Measurements from ENCODE around the gene ARF1. TPM values are rescaled to one million over a fixed set of nuclear protein-coding genes. Genes with fewer than 3 reads are reported as not detected.
A peak's percentile ranks its signal among the peaks of the same experiment; 100 is the strongest.

The ARF1 gene
- 100 to 1,000 TPM; 157 to 487 (median 374) TPM for total RNA-seq

GRCh38 chr1:228082214-228082917 lies at the start of gene ARF1:
Gene ARF1 (plus strand): TSS chr1:228082708. CDS start chr1:228097115, 14,407 bp downstream.
- ATAC-seq (ENCODE audit: low FRiP score in 2 of 2) (peak; percentile 96 to 97), DNase-seq (peak; percentile 95 to 99)
- TF ChIP-seq POLR2A (IDR thresholded peaks at IDR 0.05) = peak in 3 of 4 donors; percentile 63 to 97 (median 97)
- TF ChIP-seq POLR2AphosphoS5 (IDR thresholded peaks at IDR 0.05) = peak; percentile 91 to 94
- no peak for TF ChIP-seq EP300 (IDR thresholded peaks at IDR 0.05)
- TF ChIP-seq, protein P1, sequence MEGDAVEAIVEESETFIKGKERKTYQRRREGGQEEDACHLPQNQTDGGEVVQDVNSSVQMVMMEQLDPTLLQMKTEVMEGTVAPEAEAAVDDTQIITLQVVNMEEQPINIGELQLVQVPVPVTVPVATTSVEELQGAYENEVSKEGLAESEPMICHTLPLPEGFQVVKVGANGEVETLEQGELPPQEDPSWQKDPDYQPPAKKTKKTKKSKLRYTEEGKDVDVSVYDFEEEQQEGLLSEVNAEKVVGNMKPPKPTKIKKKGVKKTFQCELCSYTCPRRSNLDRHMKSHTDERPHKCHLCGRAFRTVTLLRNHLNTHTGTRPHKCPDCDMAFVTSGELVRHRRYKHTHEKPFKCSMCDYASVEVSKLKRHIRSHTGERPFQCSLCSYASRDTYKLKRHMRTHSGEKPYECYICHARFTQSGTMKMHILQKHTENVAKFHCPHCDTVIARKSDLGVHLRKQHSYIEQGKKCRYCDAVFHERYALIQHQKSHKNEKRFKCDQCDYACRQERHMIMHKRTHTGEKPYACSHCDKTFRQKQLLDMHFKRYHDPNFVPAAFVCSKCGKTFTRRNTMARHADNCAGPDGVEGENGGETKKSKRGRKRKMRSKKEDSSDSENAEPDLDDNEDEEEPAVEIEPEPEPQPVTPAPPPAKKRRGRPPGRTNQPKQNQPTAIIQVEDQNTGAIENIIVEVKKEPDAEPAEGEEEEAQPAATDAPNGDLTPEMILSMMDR (IDR thresholded peaks at IDR 0.05) = peak in 5 of 6 experiments; percentile 16 to 65 (median 61)
- H3K4me1 ChIP-seq = peaks cover 43 to 53% (median 48%) of the 10 kb centered on the region in 4 donors
- no peaks in the 10 kb centered on the region for H3K27me3 ChIP-seq
- WGBS, 2 donors = 0% methylated on average over 8 to 14 of the region's 87 CpGs
- no peaks in the 10 kb centered on the region for H3K9me3 ChIP-seq
- peak within 1 kb of the TSS; percentile 75 to 93 (median 79) for H3K4me3 ChIP-seq
- peak within 1 kb of the TSS; percentile 99 to 100 (median 99) for H3K27ac ChIP-seq
- no peaks in the 10 kb centered on the region for H3K36me3 ChIP-seq

GRCh38 chr1:228033376-228033775 lies 49.1 kb upstream of the ARF1 start:
- WGBS, 2 donors = 79 to 85% methylated on average over 2 of the region's 2 CpGs
- TF ChIP-seq POLR2A (IDR thresholded peaks at IDR 0.05) = no peak
- TF ChIP-seq, protein P1 (IDR thresholded peaks at IDR 0.05) = no peak
- no peak for TF ChIP-seq EP300 (IDR thresholded peaks at IDR 0.05)

GRCh38 chr1:228034954-228035837 lies 47.3 kb upstream of the ARF1 start:
- Histone ChIP-seq H3K27me3 (peaks cover 0 to 13% (median 7%) of the 10 kb centered on the region in 4 donors), H3K9me3 (peaks cover 0 to 5% (median 0%) of the 10 kb centered on the region in 4 donors), H3K27ac (no peak overlapping the region), H3K4me3 (no peak overlapping the region), H3K36me3 (no peaks in the 10 kb centered on the region), H3K4me1 (peaks cover 3 to 13% (median 10%) of the 10 kb centered on the region in 4 donors)
- TF ChIP-seq EP300 (IDR thresholded peaks at IDR 0.05) (no peak), POLR2A (IDR thresholded peaks at IDR 0.05) (no peak), POLR2AphosphoS5 (IDR thresholded peaks at IDR 0.05) (no peak)
- TF ChIP-seq, protein P1 (IDR thresholded peaks at IDR 0.05) = no peak
- ATAC-seq (ENCODE audit: low FRiP score in 2 of 2) = no peak
- DNase-seq = no peak
- WGBS, 2 donors = 75 to 85% methylated on average over 15 to 16 of the region's 16 CpGs

More at GRCh38 chr1:228033376-228033775, 49.1 kb upstream of the ARF1 start:
- H3K4me3 ChIP-seq = no peak overlapping the region
- DNase-seq (no peak), ATAC-seq (ENCODE audit: low FRiP score in 2 of 2) (no peak)
- no peaks in the 10 kb centered on the region for H3K36me3 ChIP-seq
- H3K27ac ChIP-seq = no peak overlapping the region
- peaks cover 0 to 5% (median 0%) of the 10 kb centered on the region in 4 donors for H3K9me3 ChIP-seq
- H3K27me3 ChIP-seq = peaks cover 0 to 10% (median 6%) of the 10 kb centered on the region in 4 donors
- peaks cover 3 to 13% (median 10%) of the 10 kb centered on the region in 4 donors for H3K4me1 ChIP-seq

- no peak overlapping the region for H3K27ac ChIP-seq
- 81 to 85% methylated on average over 4 to 5 of the region's 5 CpGs for WGBS, 2 donors
- TF ChIP-seq POLR2A (IDR thresholded peaks at IDR 0.05) (no peak), EP300 (IDR thresholded peaks at IDR 0.05) (no peak), POLR2AphosphoS5 (IDR thresholded peaks at IDR 0.05) (no peak)
- TF ChIP-seq, protein P1 (IDR thresholded peaks at IDR 0.05) = no peak
- peaks cover 3 to 13% (median 10%) of the 10 kb centered on the region in 4 donors for H3K4me1 ChIP-seq
- H3K4me3 ChIP-seq = no peak overlapping the region
- peak in 1 of 2 donors; percentile 18 for DNase-seq
- H3K36me3 ChIP-seq = no peaks in the 10 kb centered on the region
- peaks cover 0 to 5% (median 0%) of the 10 kb centered on the region in 4 donors for H3K9me3 ChIP-seq
- H3K27me3 ChIP-seq = peaks cover 0 to 13% (median 7%) of the 10 kb centered on the region in 4 donors
- ATAC-seq (ENCODE audit: low FRiP score in 2 of 2) = no peak
Measured at GRCh38 chr1:228035844-228036243, 46.7 kb upstream of the ARF1 start.
